HL-60/S4 (cell line): Measurements from ENCODE around the gene SCAMP4.
"Not testable (repeated sequence)": the region's sequence is repeated elsewhere in the genome, so short reads cannot be mapped to it uniquely, and the experiment has no call there.

ENCODE experiments used
- in situ Hi-C: fragments of 300-500 bp; cut with MboI; formaldehyde crosslinking; loops from 2 replicates; pipeline ENCODE4 v1.14.3; 2022; ENCODE audit warnings: low sequenced_read_pairs

The SCAMP4 gene

GRCh38 chr19:1865172-1866010 is 39.8 kb upstream of the SCAMP4 start:
- in situ Hi-C loops, result no loop called here

GRCh38 chr19:1866693-1867348 is 38.4 kb upstream of the SCAMP4 start:
- in situ Hi-C loops, result no loop called here

GRCh38 chr19:1867349-1867724 is 37.9 kb upstream of the SCAMP4 start:
- in situ Hi-C loops, result no loop called here

- in situ Hi-C loops, result no loop called here
These were observed 36.2 kb upstream of the SCAMP4 start for GRCh38 chr19:1868971-1869370.

GRCh38 chr19:1871140-1871597 is 34.0 kb upstream of the SCAMP4 start:
- in situ Hi-C loops, result no loop called here

- in situ Hi-C loops, result no loop called here
These were observed 33.6 kb upstream of the SCAMP4 start for GRCh38 chr19:1871630-1872029.

GRCh38 chr19:1872807-1873523 is 32.2 kb upstream of the SCAMP4 start:
- in situ Hi-C loops, result no loop called here

GRCh38 chr19:1873524-1874473 is 31.4 kb upstream of the SCAMP4 start:
- in situ Hi-C loops, result no loop called here

- in situ Hi-C loops, result no loop called here
These were observed 30.5 kb upstream of the SCAMP4 start for GRCh38 chr19:1874554-1875185.

GRCh38 chr19:1875265-1875645 is 29.9 kb upstream of the SCAMP4 start:
- in situ Hi-C loops, result not testable (repeated sequence)

GRCh38 chr19:1875646-1876495 is 29.3 kb upstream of the SCAMP4 start:
- in situ Hi-C loops, result no loop called here

- in situ Hi-C loops, result not testable (repeated sequence)
These were observed 28.5 kb upstream of the SCAMP4 start for GRCh38 chr19:1876496-1877279.

GRCh38 chr19:1877280-1877660 is 27.9 kb upstream of the SCAMP4 start:
- in situ Hi-C loops, result not testable (repeated sequence)

GRCh38 chr19:1878583-1878982 is 26.6 kb upstream of the SCAMP4 start:
- in situ Hi-C loops, result not testable (repeated sequence)

GRCh38 chr19:1879982-1880381 is 25.2 kb upstream of the SCAMP4 start:
- in situ Hi-C loops, result not testable (repeated sequence)

- in situ Hi-C loops, result no loop called here
These were observed 24.4 kb upstream of the SCAMP4 start for GRCh38 chr19:1880611-1881392.

GRCh38 chr19:1881393-1882088 is 23.7 kb upstream of the SCAMP4 start:
- in situ Hi-C loops, result not testable (repeated sequence)
